Loucy (cell line): ENCODE measurements around the gene HSD17B7.
"Not testable (repeated sequence)": the region's sequence is repeated elsewhere in the genome, so short reads cannot be mapped to it uniquely, and the experiment has no call there.

Experiments
- CTCF ChIP-seq: fragments of 200-600 bp; sonication (generic); conservative IDR thresholded peaks from 2 replicates; pipeline ENCODE4 v1.5.1; 2014; ENCODE audit warnings: mild to moderate bottlenecking, antibody characterized with exemption, low read length
- EZH2phosphoT487 ChIP-seq: fragments of 200-600 bp; IDR thresholded peaks from 2 replicates; pipeline ENCODE4 v1.6.1; 2018; ENCODE audit warnings: antibody characterized with exemption, mild to moderate bottlenecking, moderate library complexity, borderline replicate concordance

- TF ChIP-seq EZH2phosphoT487, CTCF: not testable (repeated sequence)
Observed at GRCh38 chr1:162784926-162785325, 5.6 kb upstream of the HSD17B7 start.
